ENCODE data around the gene NUTM2G.
"Not testable (repeated sequence)": the region's sequence is repeated elsewhere in the genome, so short reads cannot be mapped to it uniquely, and the experiment has no call there.

The NUTM2G gene

DNA sequence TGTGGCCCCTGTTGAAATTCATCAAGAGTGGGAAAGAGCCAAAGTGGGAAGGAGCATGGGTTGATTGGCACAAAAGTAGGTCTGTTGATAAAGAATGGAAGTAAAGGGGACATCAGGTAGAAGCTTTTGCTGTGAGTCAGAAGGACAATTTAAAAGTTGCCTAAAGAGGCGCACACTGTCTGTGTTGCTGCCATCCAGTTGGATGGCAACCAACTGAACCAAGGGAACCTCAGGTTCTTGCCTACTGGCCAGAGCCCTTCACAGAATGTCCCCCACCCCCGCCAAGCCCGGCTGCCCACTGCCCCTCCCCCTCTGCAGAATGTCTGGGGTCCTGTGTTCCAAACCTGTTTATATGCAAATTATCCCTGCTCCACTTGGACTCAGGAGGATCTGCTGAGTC, at the start of gene NUTM2G:
NUTM2G (plus strand) TSS at position 301 of the 400 bp plus-strand sequence. CDS start 182 bp downstream, outside the sequence.
- not testable (repeated sequence) for H3K4me3 ChIP-seq (ENCODE audit: low read length in 2 of 2); H3K4me1 ChIP-seq (ENCODE audit: control insufficient read depth in 2 of 2, insufficient read depth in 2 of 2, low read length in 2 of 2); H3K27me3 ChIP-seq (ENCODE audit: control insufficient read depth in 2 of 2, insufficient read depth in 2 of 2, low read length in 2 of 2); H3K9me3 ChIP-seq (ENCODE audit: control insufficient read depth in 2 of 2, low read length in 2 of 2); H3K9ac ChIP-seq (ENCODE audit: low read depth in 1 of 2, low read length in 2 of 2); H3K36me3 ChIP-seq (ENCODE audit: control insufficient read depth in 2 of 2, insufficient read depth in 2 of 2, low read length in 2 of 2); H3K27ac ChIP-seq (ENCODE audit: low read depth in 2 of 2, low read length in 2 of 2)

- Histone ChIP-seq H3K9ac (ENCODE audit: low read depth in 1 of 2, low read length in 2 of 2) (no peak overlapping the region), H3K27ac (ENCODE audit: low read depth in 2 of 2, low read length in 2 of 2) (no peak overlapping the region), H3K4me1 (ENCODE audit: control insufficient read depth in 2 of 2, insufficient read depth in 2 of 2, low read length in 2 of 2) (no peaks in the 10 kb centered on the region), H3K36me3 (ENCODE audit: control insufficient read depth in 2 of 2, insufficient read depth in 2 of 2, low read length in 2 of 2) (no peaks in the 10 kb centered on the region), H3K27me3 (ENCODE audit: control insufficient read depth in 2 of 2, insufficient read depth in 2 of 2, low read length in 2 of 2) (no peaks in the 10 kb centered on the region), H3K4me3 (ENCODE audit: low read length in 2 of 2) (no peak overlapping the region), H3K9me3 (ENCODE audit: control insufficient read depth in 2 of 2, low read length in 2 of 2) (no peaks in the 10 kb centered on the region)
Observed at GRCh38 chr9:96883922-96884321, 44.7 kb upstream of the NUTM2G start.

- H3K27ac ChIP-seq (ENCODE audit: low read depth in 2 of 2, low read length in 2 of 2), result no peak overlapping the region
- no peaks in the 10 kb centered on the region for H3K27me3 ChIP-seq (ENCODE audit: control insufficient read depth in 2 of 2, insufficient read depth in 2 of 2, low read length in 2 of 2)
- H3K4me1 ChIP-seq (ENCODE audit: control insufficient read depth in 2 of 2, insufficient read depth in 2 of 2, low read length in 2 of 2), result no peaks in the 10 kb centered on the region
- no peak overlapping the region for H3K4me3 ChIP-seq (ENCODE audit: low read length in 2 of 2)
- no peaks in the 10 kb centered on the region for H3K36me3 ChIP-seq (ENCODE audit: control insufficient read depth in 2 of 2, insufficient read depth in 2 of 2, low read length in 2 of 2)
- H3K9me3 ChIP-seq (ENCODE audit: control insufficient read depth in 2 of 2, low read length in 2 of 2), result no peaks in the 10 kb centered on the region
- H3K9ac ChIP-seq (ENCODE audit: low read depth in 1 of 2, low read length in 2 of 2), result no peak overlapping the region
Observed at GRCh38 chr9:96884443-96884842, 44.2 kb upstream of the NUTM2G start.

- Histone ChIP-seq H3K27me3 (ENCODE audit: control insufficient read depth in 2 of 2, insufficient read depth in 2 of 2, low read length in 2 of 2) (no peaks in the 10 kb centered on the region), H3K9ac (ENCODE audit: low read depth in 1 of 2, low read length in 2 of 2) (no peak overlapping the region), H3K4me1 (ENCODE audit: control insufficient read depth in 2 of 2, insufficient read depth in 2 of 2, low read length in 2 of 2) (no peaks in the 10 kb centered on the region), H3K4me3 (ENCODE audit: low read length in 2 of 2) (no peak overlapping the region), H3K27ac (ENCODE audit: low read depth in 2 of 2, low read length in 2 of 2) (no peak overlapping the region), H3K36me3 (ENCODE audit: control insufficient read depth in 2 of 2, insufficient read depth in 2 of 2, low read length in 2 of 2) (no peaks in the 10 kb centered on the region), H3K9me3 (ENCODE audit: control insufficient read depth in 2 of 2, low read length in 2 of 2) (no peaks in the 10 kb centered on the region)
Observed at GRCh38 chr9:96885424-96885823, 43.2 kb upstream of the NUTM2G start.

DNA sequence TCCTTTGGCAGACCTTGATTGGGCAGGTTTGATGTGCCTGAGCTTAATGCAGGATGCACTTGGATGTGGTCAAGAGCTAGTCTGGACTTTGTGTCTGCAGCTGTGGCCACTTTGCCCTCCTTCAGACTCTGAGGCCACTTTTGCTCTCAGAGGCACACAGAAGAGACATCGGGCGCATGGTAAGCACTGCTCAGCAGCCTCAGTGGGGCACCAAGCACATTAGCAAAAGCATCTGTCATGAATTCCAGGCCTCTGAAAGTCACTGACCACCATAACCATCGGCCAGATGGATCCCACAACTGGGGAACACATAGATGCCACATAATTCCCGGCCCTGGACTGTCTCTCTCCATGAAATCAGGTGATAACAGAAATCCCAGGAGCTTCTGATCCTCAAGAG, 40.1 kb upstream of the NUTM2G start:
- no peak overlapping the region for H3K4me3 ChIP-seq (ENCODE audit: low read length in 2 of 2)
- no peak overlapping the region for H3K9ac ChIP-seq (ENCODE audit: low read depth in 1 of 2, low read length in 2 of 2)

GRCh38 chr9:96892131-96892530, 36.5 kb upstream of the NUTM2G start:
- no peak overlapping the region for H3K4me3 ChIP-seq (ENCODE audit: low read length in 2 of 2)
- H3K9ac ChIP-seq (ENCODE audit: low read depth in 1 of 2, low read length in 2 of 2), result no peak overlapping the region
- H3K27ac ChIP-seq (ENCODE audit: low read depth in 2 of 2, low read length in 2 of 2), result no peak overlapping the region
- H3K4me1 ChIP-seq (ENCODE audit: control insufficient read depth in 2 of 2, insufficient read depth in 2 of 2, low read length in 2 of 2), result no peaks in the 10 kb centered on the region
- H3K36me3 ChIP-seq (ENCODE audit: control insufficient read depth in 2 of 2, insufficient read depth in 2 of 2, low read length in 2 of 2), result peaks cover 8 to 9% of the 10 kb centered on the region in 2 donors
- H3K9me3 ChIP-seq (ENCODE audit: control insufficient read depth in 2 of 2, low read length in 2 of 2), result no peaks in the 10 kb centered on the region
- no peaks in the 10 kb centered on the region for H3K27me3 ChIP-seq (ENCODE audit: control insufficient read depth in 2 of 2, insufficient read depth in 2 of 2, low read length in 2 of 2)

More for the DNA sequence above, 40.1 kb upstream of the NUTM2G start:
- no peaks in the 10 kb centered on the region for H3K4me1 ChIP-seq (ENCODE audit: control insufficient read depth in 2 of 2, insufficient read depth in 2 of 2, low read length in 2 of 2)
- H3K9me3 ChIP-seq (ENCODE audit: control insufficient read depth in 2 of 2, low read length in 2 of 2), result no peaks in the 10 kb centered on the region
- H3K27ac ChIP-seq (ENCODE audit: low read depth in 2 of 2, low read length in 2 of 2), result no peak overlapping the region
- no peaks in the 10 kb centered on the region for H3K36me3 ChIP-seq (ENCODE audit: control insufficient read depth in 2 of 2, insufficient read depth in 2 of 2, low read length in 2 of 2)
- H3K27me3 ChIP-seq (ENCODE audit: control insufficient read depth in 2 of 2, insufficient read depth in 2 of 2, low read length in 2 of 2), result no peaks in the 10 kb centered on the region

- not testable (repeated sequence) for H3K4me1 ChIP-seq (ENCODE audit: control insufficient read depth in 2 of 2, insufficient read depth in 2 of 2, low read length in 2 of 2); H3K9ac ChIP-seq (ENCODE audit: low read depth in 1 of 2, low read length in 2 of 2); H3K9me3 ChIP-seq (ENCODE audit: control insufficient read depth in 2 of 2, low read length in 2 of 2); H3K4me3 ChIP-seq (ENCODE audit: low read length in 2 of 2); H3K27ac ChIP-seq (ENCODE audit: low read depth in 2 of 2, low read length in 2 of 2); H3K27me3 ChIP-seq (ENCODE audit: control insufficient read depth in 2 of 2, insufficient read depth in 2 of 2, low read length in 2 of 2)
- H3K36me3 ChIP-seq (ENCODE audit: control insufficient read depth in 2 of 2, insufficient read depth in 2 of 2, low read length in 2 of 2), result peaks cover 9 to 11% of the 10 kb centered on the region in 2 donors
Observed at GRCh38 chr9:96900010-96900409, 28.6 kb upstream of the NUTM2G start.

DNA sequence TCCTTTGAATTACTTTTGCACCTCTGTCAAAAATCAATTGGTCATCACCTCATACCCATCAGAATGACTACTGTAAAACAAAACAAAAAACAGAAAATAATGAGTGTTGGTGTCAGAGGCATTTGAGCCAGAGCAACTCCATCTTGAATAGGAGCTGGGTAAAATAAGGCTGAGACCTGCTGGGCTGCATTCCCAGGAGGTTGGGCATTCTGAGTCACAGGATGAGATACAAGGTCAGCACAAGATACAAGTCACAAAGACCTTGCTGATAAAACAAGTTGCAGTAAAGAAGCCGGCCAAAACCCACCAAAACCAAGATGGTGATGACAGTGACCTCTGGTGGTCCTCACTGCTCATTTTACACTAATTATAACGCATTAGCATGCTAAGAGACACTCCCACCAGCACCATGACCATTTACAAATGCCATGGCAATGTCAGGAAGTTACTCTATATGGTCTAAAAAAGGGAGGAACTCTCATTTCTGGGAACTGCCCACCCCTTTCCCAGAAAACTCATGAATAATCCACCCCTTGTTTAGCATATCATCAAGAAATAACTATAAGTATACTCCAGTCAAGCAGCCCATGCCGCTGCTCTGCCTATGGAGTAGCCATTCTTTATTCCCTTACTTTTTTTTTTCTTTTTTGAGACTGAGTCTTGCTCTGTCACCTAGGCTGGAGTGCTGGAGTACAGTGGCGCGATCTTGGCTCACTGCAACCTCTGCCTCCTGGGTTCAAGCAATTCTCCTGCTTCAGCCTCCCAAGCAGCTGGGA, 23.5 kb upstream of the NUTM2G start:
- not testable (repeated sequence) for H3K9me3 ChIP-seq (ENCODE audit: control insufficient read depth in 2 of 2, low read length in 2 of 2); H3K4me3 ChIP-seq (ENCODE audit: low read length in 2 of 2); H3K27me3 ChIP-seq (ENCODE audit: control insufficient read depth in 2 of 2, insufficient read depth in 2 of 2, low read length in 2 of 2); H3K9ac ChIP-seq (ENCODE audit: low read depth in 1 of 2, low read length in 2 of 2); H3K4me1 ChIP-seq (ENCODE audit: control insufficient read depth in 2 of 2, insufficient read depth in 2 of 2, low read length in 2 of 2); H3K27ac ChIP-seq (ENCODE audit: low read depth in 2 of 2, low read length in 2 of 2); H3K36me3 ChIP-seq (ENCODE audit: control insufficient read depth in 2 of 2, insufficient read depth in 2 of 2, low read length in 2 of 2)

DNA sequence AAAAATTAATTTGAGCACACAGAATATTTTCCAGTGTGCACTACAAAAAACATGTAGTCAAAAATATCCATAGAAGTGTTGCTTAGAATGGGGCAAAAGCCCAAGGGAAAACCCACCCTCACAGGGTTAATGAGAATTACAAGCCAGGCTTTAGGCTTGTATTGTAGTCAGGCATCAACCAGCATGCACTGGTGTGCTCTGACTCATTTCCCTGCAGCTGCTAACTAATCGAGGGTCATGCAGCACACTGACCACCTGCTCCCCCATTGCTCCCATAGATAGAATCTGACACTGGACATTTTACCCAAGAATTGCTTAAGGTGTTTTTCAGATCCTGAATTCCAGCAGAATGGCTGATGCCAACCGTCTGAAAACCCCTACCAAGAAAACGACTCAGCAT, 20.2 kb upstream of the NUTM2G start:
- H3K27ac ChIP-seq (ENCODE audit: low read depth in 2 of 2, low read length in 2 of 2); H3K9ac ChIP-seq (ENCODE audit: low read depth in 1 of 2, low read length in 2 of 2); H3K36me3 ChIP-seq (ENCODE audit: control insufficient read depth in 2 of 2, insufficient read depth in 2 of 2, low read length in 2 of 2); H3K27me3 ChIP-seq (ENCODE audit: control insufficient read depth in 2 of 2, insufficient read depth in 2 of 2, low read length in 2 of 2); H3K4me3 ChIP-seq (ENCODE audit: low read length in 2 of 2); H3K4me1 ChIP-seq (ENCODE audit: control insufficient read depth in 2 of 2, insufficient read depth in 2 of 2, low read length in 2 of 2); H3K9me3 ChIP-seq (ENCODE audit: control insufficient read depth in 2 of 2, low read length in 2 of 2): not testable (repeated sequence)

- not testable (repeated sequence) for H3K4me3 ChIP-seq (ENCODE audit: low read length in 2 of 2); H3K9me3 ChIP-seq (ENCODE audit: control insufficient read depth in 2 of 2, low read length in 2 of 2); H3K27ac ChIP-seq (ENCODE audit: low read depth in 2 of 2, low read length in 2 of 2); H3K36me3 ChIP-seq (ENCODE audit: control insufficient read depth in 2 of 2, insufficient read depth in 2 of 2, low read length in 2 of 2); H3K9ac ChIP-seq (ENCODE audit: low read depth in 1 of 2, low read length in 2 of 2); H3K27me3 ChIP-seq (ENCODE audit: control insufficient read depth in 2 of 2, insufficient read depth in 2 of 2, low read length in 2 of 2); H3K4me1 ChIP-seq (ENCODE audit: control insufficient read depth in 2 of 2, insufficient read depth in 2 of 2, low read length in 2 of 2)
Observed at GRCh38 chr9:96915539-96915938, 13.1 kb upstream of the NUTM2G start.

DNA sequence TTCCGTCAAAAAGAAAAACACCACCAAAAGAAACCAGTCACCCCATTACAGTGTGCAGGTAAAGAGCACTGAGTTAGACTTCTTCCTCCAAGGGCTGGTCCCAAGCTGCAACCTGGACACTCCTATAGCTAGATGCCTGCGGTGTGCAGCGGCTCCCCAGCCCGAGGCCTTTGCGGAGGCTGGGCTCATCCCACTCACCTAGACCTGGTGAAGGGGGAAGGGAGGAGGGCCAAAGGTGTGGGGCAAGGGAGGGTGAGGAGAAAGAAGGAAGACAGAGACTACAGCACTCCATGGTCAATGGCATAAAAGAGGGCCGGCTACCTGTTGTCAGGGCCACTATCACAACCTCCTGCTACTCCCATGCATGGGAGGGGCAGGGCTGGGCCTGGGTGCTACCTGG, 12.1 kb upstream of the NUTM2G start:
- not testable (repeated sequence) for H3K36me3 ChIP-seq (ENCODE audit: control insufficient read depth in 2 of 2, insufficient read depth in 2 of 2, low read length in 2 of 2); H3K4me3 ChIP-seq (ENCODE audit: low read length in 2 of 2); H3K27me3 ChIP-seq (ENCODE audit: control insufficient read depth in 2 of 2, insufficient read depth in 2 of 2, low read length in 2 of 2); H3K9ac ChIP-seq (ENCODE audit: low read depth in 1 of 2, low read length in 2 of 2); H3K9me3 ChIP-seq (ENCODE audit: control insufficient read depth in 2 of 2, low read length in 2 of 2); H3K4me1 ChIP-seq (ENCODE audit: control insufficient read depth in 2 of 2, insufficient read depth in 2 of 2, low read length in 2 of 2); H3K27ac ChIP-seq (ENCODE audit: low read depth in 2 of 2, low read length in 2 of 2)

Measured in mucosa of rectum (tissue), 2 donors.